Erythroblast (primary cell): ENCODE measurements around the gene DPYSL4.

Source experiments
- DNase-seq, 2 experiments: peaks; one replicate each; lab custom pipeline; 2025; lab: John Stamatoyannopoulos, UW
- GATA1 ChIP-seq: IDR thresholded peaks from 2 replicates; pipeline ENCODE4 v1.6.1; 2011; ENCODE audit warnings: low read depth, mild to moderate bottlenecking, control low read depth, low read length, moderate library complexity
- POLR2A ChIP-seq: IDR thresholded peaks from 2 replicates; pipeline ENCODE4 v1.6.1; 2011; ENCODE audit warnings: mild to moderate bottlenecking, low read length

The DPYSL4 gene

DNA sequence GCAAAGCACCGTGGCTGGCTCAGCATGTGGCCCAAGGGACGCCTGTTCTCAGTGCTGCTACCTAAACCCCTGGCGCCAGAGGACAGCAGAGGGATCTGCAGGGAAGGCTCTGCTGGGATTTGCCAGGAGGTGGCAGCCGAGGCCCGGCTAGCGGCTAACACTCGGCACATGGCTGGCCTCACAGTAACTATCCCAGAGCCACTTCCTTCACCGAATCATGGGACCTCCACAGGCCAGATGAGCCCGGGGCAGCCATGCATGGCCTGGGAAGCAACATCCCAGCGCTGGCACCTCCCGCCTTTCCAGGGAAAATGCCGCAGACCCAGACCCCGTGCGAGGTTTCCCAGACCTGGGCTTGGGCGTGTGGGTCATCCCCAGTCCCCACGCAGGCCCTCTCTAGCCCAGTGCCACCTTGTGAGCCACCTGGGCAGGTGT lies 36.4 kb downstream of the DPYSL4 start:
- DNase-seq: peak; percentile 72 to 76
- TF ChIP-seq GATA1 (no peak), POLR2A (no peak)

DNA sequence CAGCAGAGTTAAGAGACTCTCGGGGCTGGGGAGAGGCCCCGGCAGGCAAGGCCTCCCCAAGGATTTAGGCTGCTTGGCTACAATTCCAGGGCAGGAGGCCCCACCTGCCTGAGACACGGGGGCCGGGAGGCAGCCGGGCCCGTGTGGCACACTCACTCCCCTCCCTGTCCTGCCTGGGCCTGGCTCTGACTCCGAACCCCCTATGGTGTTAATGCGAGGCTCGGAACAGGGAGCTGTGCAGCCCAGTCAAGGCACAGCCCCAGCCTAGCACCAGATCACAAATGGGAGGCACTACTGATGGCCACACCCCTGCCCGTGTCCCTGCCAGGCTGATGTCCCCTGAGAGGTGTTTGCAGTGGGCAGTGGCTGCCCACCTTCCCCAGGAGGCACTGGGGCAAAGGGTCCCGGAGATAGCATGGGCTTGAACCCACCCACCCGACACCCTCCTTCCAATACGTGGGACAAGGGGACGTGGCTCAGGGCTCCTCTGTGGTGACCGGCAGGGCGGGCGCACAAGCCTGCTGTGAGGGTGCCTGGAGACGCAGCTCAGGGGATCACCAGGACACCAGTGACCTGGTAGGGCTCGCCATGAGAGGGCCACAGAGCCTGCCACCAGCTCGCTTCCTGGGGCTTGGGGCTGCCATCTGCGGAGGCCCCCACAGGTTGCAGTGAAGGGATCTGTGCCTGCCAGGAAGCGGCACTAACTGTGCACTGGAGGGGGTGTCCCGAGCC lies 37.0 kb downstream of the DPYSL4 start:
- TF ChIP-seq POLR2A: no peak
- TF ChIP-seq GATA1: no peak

DNA sequence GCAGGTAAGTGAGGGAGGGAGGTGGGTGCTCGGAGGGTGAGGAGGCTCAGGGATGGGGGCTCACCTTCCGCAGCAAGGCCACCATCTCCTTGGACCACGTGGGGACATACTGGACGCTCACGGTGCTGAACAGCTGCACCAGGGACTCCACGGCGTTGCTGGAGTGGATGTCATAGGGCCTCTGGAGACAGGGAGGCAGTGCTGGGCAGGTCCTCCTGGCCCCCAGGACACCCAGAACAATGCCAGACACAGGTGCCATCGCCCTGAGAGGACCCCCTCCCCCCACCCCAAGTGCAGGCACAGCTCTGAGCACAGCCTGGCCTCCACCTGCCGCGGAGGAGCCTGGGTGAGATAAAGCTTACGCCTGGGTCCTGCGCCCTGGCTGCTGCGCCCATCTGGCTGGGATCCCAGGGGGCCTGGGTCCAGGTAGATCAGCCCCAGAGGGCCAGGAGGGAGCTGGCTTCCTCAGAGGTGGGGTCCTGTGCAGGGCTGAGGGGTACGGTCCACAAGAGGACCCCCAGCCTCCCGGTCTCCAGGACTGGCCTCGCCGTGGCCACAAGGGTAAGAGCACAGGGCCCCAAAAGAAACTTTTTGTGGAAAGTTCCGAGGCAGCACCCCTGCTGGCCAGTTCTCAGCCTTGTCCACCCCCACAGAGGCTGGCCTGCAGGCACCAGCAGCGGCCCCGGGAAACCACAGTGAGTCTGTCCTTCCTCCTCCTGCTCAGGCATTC lies 37.8 kb downstream of the DPYSL4 start:
- TF ChIP-seq POLR2A: no peak
- TF ChIP-seq GATA1: no peak
- DNase-seq: no peak

More for the DNA sequence above, 37.0 kb downstream of the DPYSL4 start:
- DNase-seq: no peak

DNA sequence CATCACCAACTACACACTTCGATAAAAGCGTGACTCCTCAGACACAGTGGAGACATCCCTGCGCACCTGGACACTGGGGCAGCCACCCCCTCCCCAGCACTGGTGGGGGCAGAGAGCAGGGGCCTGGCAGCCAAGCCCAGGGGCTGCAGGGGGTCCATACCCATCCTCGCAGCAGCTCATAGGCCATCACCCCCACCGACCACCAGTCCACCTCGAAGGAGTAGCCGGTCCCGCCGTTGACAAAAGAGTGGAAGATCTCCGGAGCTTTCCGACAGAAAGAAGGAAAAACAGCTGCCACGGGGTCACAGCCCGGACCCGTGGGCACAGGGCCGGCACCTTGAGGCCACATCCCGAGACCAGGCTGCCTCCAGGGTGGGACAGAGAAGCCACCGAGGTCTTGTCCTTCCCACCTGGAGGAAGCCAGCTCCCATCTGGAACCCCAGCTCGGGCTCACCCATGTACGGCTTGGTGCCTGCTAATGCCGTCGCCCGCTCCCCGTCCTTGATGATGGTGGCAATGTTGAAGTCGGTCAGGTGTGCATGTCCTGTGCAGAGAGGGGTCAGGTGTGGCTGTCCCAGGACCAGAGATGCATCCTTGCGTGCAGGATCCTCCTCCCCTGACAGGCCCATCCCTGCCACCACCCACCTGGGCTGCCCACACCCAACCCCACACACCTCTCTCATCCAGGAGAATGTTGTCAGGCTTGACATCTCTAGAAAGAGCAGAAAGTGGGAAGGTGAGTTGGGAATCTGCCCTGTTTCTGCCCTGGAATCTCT lies 38.5 kb downstream of the DPYSL4 start:
- no peak for DNase-seq

DNA sequence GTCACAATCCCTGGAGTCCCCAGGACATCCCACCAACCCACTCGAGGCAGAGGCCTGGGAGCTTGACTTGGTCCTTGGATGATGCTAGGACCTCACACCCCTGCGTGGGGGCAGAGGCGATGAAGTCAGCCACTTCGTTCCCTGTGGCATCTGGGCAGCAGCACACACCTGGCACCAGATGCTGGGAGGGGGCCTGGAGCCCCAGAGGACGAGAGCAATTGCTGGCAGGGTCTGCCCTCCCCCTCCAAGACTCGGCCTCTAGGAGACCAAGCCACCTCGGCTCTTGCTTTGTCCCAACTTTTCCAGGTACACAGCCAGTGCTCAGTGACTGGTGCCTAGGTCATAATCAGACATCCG lies 39.1 kb downstream of the DPYSL4 start:
- no peak for DNase-seq
- TF ChIP-seq GATA1 (no peak), POLR2A (no peak)

More for the DNA sequence above, 38.5 kb downstream of the DPYSL4 start:
- TF ChIP-seq POLR2A (no peak), GATA1 (no peak)

DNA sequence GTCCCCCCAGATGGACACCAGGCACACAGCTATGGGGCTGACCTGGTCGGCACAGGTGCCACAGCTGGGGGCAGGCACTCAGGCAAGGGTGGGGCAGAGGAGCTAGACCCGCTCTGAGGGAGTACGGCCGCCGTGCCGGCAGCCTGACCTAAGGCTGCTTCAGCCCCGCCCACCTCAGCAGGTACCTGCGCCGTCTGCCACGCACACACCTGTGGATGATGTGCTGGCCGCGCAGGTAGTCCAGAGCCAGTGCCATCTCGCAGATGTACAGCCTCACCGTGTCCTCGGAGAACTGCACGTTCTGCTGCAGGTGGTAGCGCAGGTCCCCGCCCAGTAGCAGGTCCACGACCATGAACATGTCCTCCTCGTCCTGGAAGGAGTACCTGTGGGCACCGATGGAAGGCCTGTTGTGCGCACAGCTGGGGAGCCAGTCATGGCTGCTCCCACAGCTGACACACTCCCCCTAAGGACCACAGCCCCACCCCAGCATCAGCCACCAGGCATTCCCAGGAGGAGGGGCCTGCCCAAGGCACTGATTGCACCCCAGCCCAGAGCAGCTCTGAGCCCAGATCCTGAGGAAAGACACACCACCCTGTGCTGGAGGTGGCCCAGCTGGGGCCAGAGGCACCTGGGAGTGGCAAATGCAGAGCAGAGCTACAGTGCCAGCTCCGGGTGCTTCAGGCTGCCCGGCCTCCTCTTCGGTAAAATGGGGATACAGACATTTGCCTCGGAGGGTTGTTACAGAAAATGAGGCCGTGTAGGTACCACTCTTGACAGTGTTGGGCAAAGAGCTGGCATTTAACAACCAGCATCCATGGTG lies 40.0 kb downstream of the DPYSL4 start:
- DNase-seq: no peak
- TF ChIP-seq GATA1 (no peak), POLR2A (no peak)

DNA sequence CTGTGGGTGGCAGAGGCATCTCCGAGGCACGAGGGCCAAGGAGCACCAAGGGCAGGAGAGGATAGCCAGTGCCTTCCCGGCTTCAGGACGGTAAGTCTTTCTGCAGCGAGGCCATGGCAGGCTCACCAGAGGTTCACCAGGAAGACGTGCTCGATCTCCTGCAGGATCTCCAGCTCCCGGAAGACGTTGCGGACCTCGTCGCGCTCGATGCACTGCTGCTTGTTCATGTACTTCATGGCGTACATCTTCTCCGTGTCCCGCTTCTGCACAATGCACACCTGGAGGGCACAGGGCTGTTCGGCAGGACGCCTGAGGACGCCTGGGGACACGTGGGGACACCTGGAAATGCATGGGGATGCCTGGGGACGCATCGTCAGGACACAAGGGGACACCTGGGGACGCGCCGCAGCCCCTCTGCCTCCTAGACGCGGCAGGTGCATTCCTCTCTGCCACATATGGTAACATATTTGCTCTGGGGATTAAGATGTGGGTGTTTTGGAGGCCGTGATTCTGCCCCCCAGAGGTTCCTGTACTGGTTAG lies 41.2 kb downstream of the DPYSL4 start:
- DNase-seq: no peak
- no peak for TF ChIP-seq POLR2A
- TF ChIP-seq GATA1: no peak

DNA sequence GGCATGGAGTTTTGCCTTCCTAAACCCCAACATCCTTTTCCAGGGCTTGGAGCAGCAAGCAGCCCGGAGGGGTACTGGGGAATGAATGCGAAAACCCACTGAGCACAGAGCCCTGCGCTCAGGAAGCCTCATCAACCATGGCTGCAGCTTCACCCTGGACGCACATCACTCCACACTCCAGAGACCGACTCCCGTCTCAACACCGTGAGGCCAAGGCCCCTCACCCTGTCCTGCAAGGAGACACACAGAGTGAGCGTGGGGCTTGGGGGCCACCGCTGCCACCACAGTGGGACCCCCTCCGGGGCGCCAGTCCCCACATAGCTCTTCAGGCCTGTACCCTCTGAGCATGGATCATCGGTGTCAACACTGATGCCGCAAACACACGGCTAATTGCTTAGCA lies 41.9 kb downstream of the DPYSL4 start:
- no peak for DNase-seq
- TF ChIP-seq GATA1 (no peak), POLR2A (no peak)

DNA sequence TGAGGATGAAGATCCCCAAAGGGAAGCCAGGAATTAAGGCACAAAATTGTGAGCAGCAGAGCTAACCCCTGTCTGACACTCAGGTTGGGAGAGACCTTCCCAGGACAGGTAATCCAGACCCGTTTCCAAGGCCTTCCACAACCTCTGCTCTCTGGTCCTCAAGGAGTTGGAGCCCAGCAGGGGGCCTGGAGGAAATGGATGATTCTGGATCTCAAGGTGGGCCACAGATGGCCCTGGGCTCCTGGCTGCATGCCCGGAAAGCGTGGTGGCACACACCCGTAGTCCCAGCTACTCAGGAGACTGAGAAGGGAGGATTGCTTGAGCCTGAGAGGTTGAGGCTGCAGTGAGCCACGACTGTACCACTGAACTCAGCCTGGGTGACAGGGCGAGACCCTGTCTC lies 42.3 kb downstream of the DPYSL4 start:
- DNase-seq: no peak
- no peak for TF ChIP-seq GATA1
- no peak for TF ChIP-seq POLR2A

DNA sequence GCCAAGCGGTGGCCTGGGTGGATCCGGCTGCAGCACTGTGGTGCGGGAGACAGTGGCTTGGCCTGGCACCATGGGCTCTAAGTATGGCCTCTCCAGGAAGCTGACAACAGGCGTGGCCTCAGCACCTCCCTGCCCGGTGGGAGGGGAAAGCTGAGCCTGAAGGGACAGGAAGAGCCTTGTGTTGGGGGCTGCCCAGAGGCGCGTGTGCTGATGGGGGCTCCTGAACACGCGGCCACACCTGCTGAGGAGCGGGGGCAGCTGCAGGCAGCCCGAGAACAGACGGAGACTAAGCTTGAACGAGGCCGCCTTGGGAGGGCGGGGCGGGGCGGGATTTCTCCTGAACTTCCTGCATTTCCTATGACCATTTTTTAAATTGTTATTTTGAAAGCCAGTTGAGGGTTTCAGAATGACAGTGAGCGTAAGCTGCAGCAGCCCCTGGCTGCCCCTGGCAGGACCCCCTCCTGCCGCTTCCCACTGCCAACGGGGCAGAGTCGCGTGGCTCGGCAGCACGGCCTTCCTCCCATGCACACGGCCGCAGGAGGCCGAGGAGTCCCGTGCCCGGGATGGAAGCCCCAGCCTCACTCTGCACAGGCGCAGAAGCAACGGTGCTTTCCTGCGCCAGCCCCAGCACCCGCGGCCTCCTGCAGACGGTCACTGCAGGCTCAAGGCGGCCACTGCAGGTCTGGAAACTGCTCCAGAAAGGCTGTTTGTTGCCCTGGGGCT lies 43.2 kb downstream of the DPYSL4 start:
- DNase-seq: no peak
- TF ChIP-seq POLR2A (no peak), GATA1 (no peak)

DNA sequence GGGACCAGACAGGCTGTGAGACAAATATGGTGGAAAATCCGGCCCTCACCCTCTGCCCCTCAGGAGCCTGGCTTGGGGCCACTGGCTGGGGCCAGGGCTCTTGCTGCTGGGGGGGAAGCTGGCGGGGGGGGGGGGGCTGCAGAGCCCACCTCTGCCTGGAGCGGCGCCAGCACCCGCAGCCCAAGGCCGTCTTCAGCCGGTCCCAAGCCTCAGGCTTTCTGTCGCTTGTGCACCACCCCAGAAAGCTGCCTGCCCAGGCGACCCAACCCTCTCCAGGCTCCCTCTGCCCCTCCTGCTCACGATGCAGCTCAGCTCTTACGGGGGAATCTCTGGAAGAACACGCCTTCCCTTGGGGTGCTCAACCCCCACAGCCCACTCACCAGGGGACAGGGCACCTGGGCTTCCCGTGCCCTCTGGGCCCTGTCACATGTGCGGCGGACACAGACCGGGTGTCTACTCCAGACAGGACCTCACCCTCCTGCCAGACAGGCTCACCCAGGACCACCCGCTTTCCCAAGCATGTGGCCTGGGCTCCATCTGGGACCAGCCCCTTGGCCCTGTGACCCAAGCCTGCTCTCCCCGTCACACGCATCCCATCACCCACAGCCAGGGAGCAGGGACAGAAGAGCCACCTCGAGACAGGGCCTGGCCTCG lies 43.9 kb downstream of the DPYSL4 start:
- DNase-seq: no peak
- no peak for TF ChIP-seq POLR2A
- no peak for TF ChIP-seq GATA1

DNA sequence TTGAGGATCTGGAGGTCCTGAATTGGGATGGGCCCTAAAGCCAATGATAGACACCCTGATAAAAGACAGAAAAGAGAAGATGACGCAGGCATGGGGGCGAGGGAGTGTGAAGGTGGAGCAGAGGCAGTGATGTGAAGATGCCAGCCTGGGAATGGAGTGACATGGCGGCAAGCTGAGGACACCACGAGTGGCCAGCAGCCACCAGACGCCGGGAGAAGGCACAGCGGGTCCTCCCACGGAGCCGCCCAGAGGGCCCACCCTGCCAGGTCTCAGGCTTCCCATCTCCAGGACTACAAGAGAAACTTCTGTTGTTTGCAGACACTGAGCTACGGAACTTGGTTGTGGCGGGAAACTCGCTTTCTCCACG lies 44.9 kb downstream of the DPYSL4 start:
- DNase-seq: no peak
- TF ChIP-seq POLR2A (no peak), GATA1 (no peak)
